Tibial nerve (tissue), 4 donors: Measurements from ENCODE around the gene ASPM. TPM values are rescaled to one million over a fixed set of nuclear protein-coding genes. Genes with fewer than 3 reads are reported as not detected.

Source experiments
- DNase-seq, 2 donors: peaks; one replicate each; pipeline ENCODE4 v3.0.0-alpha.2; 2019; ENCODE audit warnings: low spot score in 2 of 2
- H3K27ac ChIP-seq, 4 donors: fragments of 200-600 bp; sonication (generic) in 3 of 4; one replicate each; pipeline ENCODE4 v1.5.1; 2017 to 2019; ENCODE audit warnings: mild to moderate bottlenecking in 1 of 4
- H3K27me3 ChIP-seq, 2 donors: fragments of 200-600 bp; sonication (generic) in 1 of 2; one replicate each; pipeline versions ENCODE4 v1.5.1 to v1.6.0; 2017 to 2019
- H3K36me3 ChIP-seq, 3 donors: fragments of 200-600 bp; sonication (generic); one replicate each; pipeline ENCODE4 v1.5.1; 2018 to 2019
- H3K4me1 ChIP-seq, 4 donors: fragments of 200-600 bp; sonication (generic) in 3 of 4; one replicate each; pipeline ENCODE4 v1.5.1; 2017 to 2019
- H3K4me3 ChIP-seq, 4 donors: fragments of 200-600 bp; sonication (generic) in 3 of 4; one replicate each; pipeline ENCODE4 v1.5.1; 2017 to 2019; ENCODE audit warnings: mild to moderate bottlenecking in 1 of 4, moderate library complexity in 1 of 4
- H3K9me3 ChIP-seq, 4 donors: fragments of 200-600 bp; sonication (generic) in 3 of 4; one replicate each; pipeline ENCODE4 v1.5.1; 2017 to 2019
- CTCF ChIP-seq, 5 experiments: fragments of 200-600 bp in 3 of 5; fragments of 450-650 bp in 2 of 5; sonication (generic) in 3 of 5; IDR thresholded peaks; one replicate each; pipeline ENCODE4 v1.5.1; 2016 to 2019; ENCODE audit warnings: antibody characterized with exemption in 5 of 5, mild to moderate bottlenecking in 3 of 5, moderate library complexity in 2 of 5
- EP300 ChIP-seq, 2 donors: sonication (generic); formaldehyde crosslinking; IDR thresholded peaks; one replicate each; pipeline ENCODE4 v1.6.1; 2017; ENCODE audit warnings: antibody characterized with exemption in 2 of 2, mild to moderate bottlenecking in 1 of 2
- POLR2A ChIP-seq, 2 donors: fragments of 450-650 bp; IDR thresholded peaks; one replicate each; pipeline ENCODE4 v1.6.1; 2017; ENCODE audit warnings: antibody characterized with exemption in 2 of 2, mild to moderate bottlenecking in 2 of 2, moderate library complexity in 2 of 2
- WGBS, 2 donors: methylation state at CpG; one replicate each; pipeline ENCODE4 v1.1.5; 2018; 5-methylcytosine and 5-hydroxymethylcytosine counted together
- total RNA-seq, 4 donors: library from RNA; depleted of rRNA; stranded (reverse); fragments of >200 nt; gene quantifications; one replicate each; pipeline ENCODE4 v1.1.0, GENCODE V29; 2016

ASPM gene
- total RNA-seq, 4 donors from 2014 or later: 0.22 to 0.60 (median 0.59) TPM; not detected in 1

- H3K4me3 ChIP-seq: no peak overlapping the region
- TF ChIP-seq CTCF (IDR thresholded peaks at IDR 0.05) (no peak), POLR2A (IDR thresholded peaks at IDR 0.05) (no peak), EP300 (IDR thresholded peaks at IDR 0.05) (no peak)
- H3K4me1 ChIP-seq: peaks cover 0 to 7% (median 0%) of the 10 kb centered on the region in 4 donors
- no peaks in the 10 kb centered on the region for H3K9me3 ChIP-seq
- no peak overlapping the region for H3K27ac ChIP-seq
- no peaks in the 10 kb centered on the region for H3K27me3 ChIP-seq
- WGBS, 2 donors: 68 to 70% methylated on average over 2 of the region's 2 CpGs
- no peak for DNase-seq
- H3K36me3 ChIP-seq: no peaks in the 10 kb centered on the region
Observed at GRCh38 chr1:197130677-197131304, 15.7 kb downstream of the ASPM start.

GRCh38 chr1:197129698-197130097, 16.8 kb downstream of the ASPM start:
- Histone ChIP-seq H3K27ac (no peak overlapping the region), H3K4me1 (peaks cover 0 to 7% (median 0%) of the 10 kb centered on the region in 4 donors), H3K9me3 (no peaks in the 10 kb centered on the region), H3K27me3 (no peaks in the 10 kb centered on the region), H3K36me3 (no peaks in the 10 kb centered on the region), H3K4me3 (no peak overlapping the region)
- no peak for DNase-seq
- TF ChIP-seq POLR2A (IDR thresholded peaks at IDR 0.05) (no peak), EP300 (IDR thresholded peaks at IDR 0.05) (no peak), CTCF (IDR thresholded peaks at IDR 0.05) (no peak)
- WGBS, 2 donors: 79 to 88% methylated on average over 2 of the region's 2 CpGs

DNA sequence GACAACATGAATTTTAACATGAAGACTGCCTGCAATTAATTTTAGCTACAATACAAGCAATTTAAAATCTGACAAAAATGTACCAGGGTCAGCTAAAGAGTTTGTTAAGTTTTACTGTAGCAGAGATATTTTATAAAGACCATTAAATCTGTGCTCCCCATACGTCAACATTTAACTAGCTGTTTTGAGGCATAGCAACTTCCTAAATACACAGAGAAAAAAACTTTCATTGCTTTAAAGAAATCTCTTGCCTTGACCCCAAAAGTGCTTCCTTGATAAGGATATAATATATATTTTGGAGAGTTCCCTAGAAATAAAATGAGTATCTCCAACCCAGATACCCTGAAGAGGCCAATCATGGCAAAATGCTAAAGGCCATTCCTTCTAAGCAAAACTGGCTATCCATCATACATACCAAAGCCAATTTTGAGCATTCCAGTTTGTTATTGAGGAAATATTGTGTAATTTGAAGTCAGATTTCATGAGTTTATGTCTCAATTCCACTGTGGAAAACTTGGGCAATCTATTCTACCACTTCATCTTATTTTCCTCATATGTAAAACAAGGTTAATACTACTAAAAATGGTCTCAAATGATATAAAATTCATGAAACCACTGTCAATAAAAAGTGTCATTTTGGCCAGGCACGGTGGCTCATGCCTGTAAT, 19.1 kb downstream of the ASPM start:
- WGBS, 2 donors: 78 to 85% methylated on average over 2 of the region's 2 CpGs

DNA sequence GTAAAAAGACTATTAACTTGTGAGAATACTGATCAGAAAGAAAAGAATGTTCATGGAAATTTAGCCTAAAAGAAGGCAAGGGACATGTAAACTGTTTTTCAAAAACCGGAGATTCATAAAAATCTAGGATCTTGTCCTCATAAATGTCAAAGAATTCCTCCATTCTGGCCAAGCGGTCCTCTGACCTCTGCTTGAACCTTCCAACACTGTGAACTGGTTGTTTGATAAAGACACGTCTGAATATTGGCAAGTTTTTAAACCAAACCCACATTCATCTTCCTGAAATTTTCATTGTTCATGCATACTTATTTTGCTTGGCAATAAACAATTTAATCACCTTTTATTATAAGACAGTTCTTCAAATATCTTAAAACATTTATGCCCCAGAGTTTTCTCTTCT, 19.8 kb downstream of the ASPM start:
- peaks cover 0 to 7% (median 0%) of the 10 kb centered on the region in 4 donors for H3K4me1 ChIP-seq
- H3K27me3 ChIP-seq: no peaks in the 10 kb centered on the region
- H3K9me3 ChIP-seq: no peaks in the 10 kb centered on the region
- 12 to 23% methylated on average over 3 of the region's 3 CpGs for WGBS, 2 donors
- H3K36me3 ChIP-seq: no peaks in the 10 kb centered on the region
- H3K27ac ChIP-seq: no peak overlapping the region
- DNase-seq: no peak
- no peak for TF ChIP-seq POLR2A (IDR thresholded peaks at IDR 0.05)
- no peak for TF ChIP-seq CTCF (IDR thresholded peaks at IDR 0.05)
- no peak for TF ChIP-seq EP300 (IDR thresholded peaks at IDR 0.05)
- H3K4me3 ChIP-seq: no peak overlapping the region

More for the DNA sequence above, 19.1 kb downstream of the ASPM start:
- no peak for DNase-seq
- TF ChIP-seq CTCF (IDR thresholded peaks at IDR 0.05): no peak
- no peak for TF ChIP-seq EP300 (IDR thresholded peaks at IDR 0.05)
- no peak for TF ChIP-seq POLR2A (IDR thresholded peaks at IDR 0.05)
- Histone ChIP-seq H3K4me3 (no peak overlapping the region), H3K27me3 (no peaks in the 10 kb centered on the region), H3K27ac (no peak overlapping the region), H3K9me3 (no peaks in the 10 kb centered on the region), H3K4me1 (peaks cover 0 to 7% (median 0%) of the 10 kb centered on the region in 4 donors), H3K36me3 (no peaks in the 10 kb centered on the region)

GRCh38 chr1:197124376-197124775, 22.1 kb downstream of the ASPM start:
- no peaks in the 10 kb centered on the region for H3K9me3 ChIP-seq
- no peaks in the 10 kb centered on the region for H3K36me3 ChIP-seq
- peaks cover 0 to 7% (median 0%) of the 10 kb centered on the region in 4 donors for H3K4me1 ChIP-seq
- H3K4me3 ChIP-seq: no peak overlapping the region
- H3K27me3 ChIP-seq: no peaks in the 10 kb centered on the region
- DNase-seq: no peak
- no peak overlapping the region for H3K27ac ChIP-seq
- TF ChIP-seq CTCF (IDR thresholded peaks at IDR 0.05) (no peak), POLR2A (IDR thresholded peaks at IDR 0.05) (no peak)
- 75 to 80% methylated on average over 1 of the region's 1 CpG for WGBS, 2 donors
